NCI-H128 (cell line): ENCODE measurements around the gene SNX21.
"Not testable (repeated sequence)": the region's sequence is repeated elsewhere in the genome, so short reads cannot be mapped to it uniquely, and the experiment has no call there.

ENCODE experiments used
- DNase-seq: peaks from one replicate; lab custom pipeline; 2025; ENCODE audit not compliant: unreplicated experiment; lab: John Stamatoyannopoulos, UW

Gene SNX21

GRCh38 chr20:45833030-45833882 lies at the start of gene SNX21:
Gene SNX21 (plus strand): TSS chr20:45833799. CDS start chr20:45833920, 121 bp downstream.
- DNase-seq, result peak; percentile 47

GRCh38 chr20:45788351-45788750 lies 45.2 kb upstream of the SNX21 start:
- no peak for DNase-seq

- DNase-seq, result no peak
These were observed 41.1 kb upstream of the SNX21 start for GRCh38 chr20:45792317-45793118.

GRCh38 chr20:45796337-45797065 lies 37.1 kb upstream of the SNX21 start:
- DNase-seq, result no peak

GRCh38 chr20:45797510-45797909 lies 36.1 kb upstream of the SNX21 start:
- DNase-seq, result not testable (repeated sequence)

- DNase-seq, result not testable (repeated sequence)
These were observed 35.6 kb upstream of the SNX21 start for GRCh38 chr20:45797955-45798354.

GRCh38 chr20:45798935-45799642 lies 34.5 kb upstream of the SNX21 start:
- DNase-seq, result peak; percentile 43

- DNase-seq, result no peak
These were observed 31.7 kb upstream of the SNX21 start for GRCh38 chr20:45801851-45802250.

GRCh38 chr20:45810191-45810970 lies 23.2 kb upstream of the SNX21 start:
- no peak for DNase-seq

GRCh38 chr20:45812157-45813005 lies 21.2 kb upstream of the SNX21 start, which contains the start of gene UBE2C:
Gene UBE2C (plus strand): TSS chr20:45812644. CDS start chr20:45812696, 52 bp downstream.
- peak; percentile 97 for DNase-seq

- no peak for DNase-seq
These were observed 20.6 kb upstream of the SNX21 start for GRCh38 chr20:45813006-45813340.

- DNase-seq, result no peak
These were observed 20.1 kb upstream of the SNX21 start for GRCh38 chr20:45813489-45813888.

- no peak for DNase-seq
These were observed 19.3 kb upstream of the SNX21 start for GRCh38 chr20:45814314-45814713.

- DNase-seq, result no peak
These were observed 16.6 kb upstream of the SNX21 start for GRCh38 chr20:45816951-45817350.

GRCh38 chr20:45817376-45818194 lies 16.0 kb upstream of the SNX21 start:
- no peak for DNase-seq

- DNase-seq, result no peak
These were observed 15.4 kb upstream of the SNX21 start for GRCh38 chr20:45818239-45818638.

GRCh38 chr20:45819466-45819865 lies 14.1 kb upstream of the SNX21 start:
- DNase-seq, result no peak

- DNase-seq, result no peak
These were observed 11.7 kb upstream of the SNX21 start for GRCh38 chr20:45821947-45822346.
